K562 (cell line): ENCODE results near the gene FAM236C.
"Not testable (repeated sequence)": the region's sequence is repeated elsewhere in the genome, so short reads cannot be mapped to it uniquely, and the experiment has no call there.

Source experiments
- ATF2 ChIP-seq: sonication (generic); formaldehyde crosslinking; IDR thresholded peaks from 2 replicates; pipeline ENCODE4 v1.8.1; 2022; ENCODE audit warnings: missing genetic modification reagents
- BCLAF1 ChIP-seq, 2 experiments: fragments of 450-650 bp in 1 of 2; IDR thresholded peaks; 2 replicates each; pipeline ENCODE4 v1.6.1; 2011 to 2017; ENCODE audit warnings: low read depth in 2 of 2, antibody characterized with exemption in 1 of 2, borderline replicate concordance in 1 of 2, low read length in 1 of 2, mild to moderate bottlenecking in 1 of 2, mixed read lengths in 1 of 2; ENCODE audit not compliant: control insufficient read depth in 1 of 2
- CTCF ChIP-seq, 3 experiments: IDR thresholded peaks in 2 of 3; conservative IDR thresholded peaks in 1 of 3; 2 replicates each; pipeline ENCODE4 v1.5.1; 2011 to 2012; ENCODE audit warnings: low read length in 3 of 3, mild to moderate bottlenecking in 3 of 3, control low read depth in 2 of 3, improper control_type of control experiment in 1 of 3, inconsistent platforms in 1 of 3, low read depth in 1 of 3, mixed read lengths in 1 of 3, moderate library complexity in 1 of 3; ENCODE audit not compliant: insufficient read depth in 2 of 3
- SIX5 ChIP-seq, 2 experiments: IDR thresholded peaks; 2 replicates each; pipeline ENCODE4 v1.6.1; 2011; ENCODE audit warnings: low read length in 2 of 2, borderline replicate concordance in 1 of 2, low read depth in 1 of 2, mild to moderate bottlenecking in 1 of 2, moderate library complexity in 1 of 2; ENCODE audit not compliant: insufficient read depth in 1 of 2
- TAF1 ChIP-seq: IDR thresholded peaks from 2 replicates; pipeline ENCODE4 v1.6.1; 2011; ENCODE audit warnings: mild to moderate bottlenecking, low read length, moderate library complexity; ENCODE audit not compliant: insufficient read depth, control insufficient read depth, severe bottlenecking; ENCODE audit errors: extremely low read depth
- ZBTB8A ChIP-seq: fragments of 450-650 bp; IDR thresholded peaks from 2 replicates; pipeline ENCODE4 v1.6.1; 2018; ENCODE audit warnings: mild to moderate bottlenecking, moderate library complexity; ENCODE audit not compliant: partially characterized antibody

GRCh38 chrX:72936455-72936854 lies 24.0 kb downstream of the FAM236C start:
- TF ChIP-seq ZBTB8A; SIX5 (IDR thresholded peaks at IDR 0.05; ENCODE audit: borderline replicate concordance in 1 of 2, insufficient read depth in 1 of 2, low read depth in 1 of 2, low read length in 2 of 2); BCLAF1 (IDR thresholded peaks at IDR 0.05; ENCODE audit: borderline replicate concordance in 1 of 2, control insufficient read depth in 1 of 2, low read depth in 2 of 2, low read length in 1 of 2); TAF1; CTCF (IDR thresholded peaks at IDR 0.05 in 2 of 3, conservative IDR thresholded peaks at IDR 0.05 in 1 of 3; ENCODE audit: insufficient read depth in 2 of 3, low read depth in 1 of 3, low read length in 3 of 3); ATF2 (CRISPR knock-in tag): not testable (repeated sequence)
